ENCODE results near the gene PHAF1.

Gene PHAF1

GRCh38 chr16:67089101-67089500, 20.6 kb upstream of the PHAF1 start:
- Histone ChIP-seq H3K36me3 (ENCODE audit: insufficient read depth, low read length) (peaks cover 25% of the 10 kb centered on the region), H3K4me3 (ENCODE audit: low read length) (no peak overlapping the region), H3K27me3 (ENCODE audit: insufficient read depth, low read length) (no peaks in the 10 kb centered on the region), H2AFZ (ENCODE audit: low read depth, low read length) (no peak overlapping the region), H3K4me1 (ENCODE audit: insufficient read depth, low read length) (no peaks in the 10 kb centered on the region), H3K9me3 (ENCODE audit: low read length) (no peaks in the 10 kb centered on the region)

GRCh38 chr16:67091906-67092566, 17.7 kb upstream of the PHAF1 start:
- Histone ChIP-seq H3K4me1 (ENCODE audit: insufficient read depth, low read length) (no peaks in the 10 kb centered on the region), H3K4me3 (ENCODE audit: low read length) (no peak overlapping the region), H3K9me3 (ENCODE audit: low read length) (no peaks in the 10 kb centered on the region), H3K27me3 (ENCODE audit: insufficient read depth, low read length) (no peaks in the 10 kb centered on the region), H3K36me3 (ENCODE audit: insufficient read depth, low read length) (peaks cover 22% of the 10 kb centered on the region), H2AFZ (ENCODE audit: low read depth, low read length) (no peak overlapping the region)

- no peaks in the 10 kb centered on the region for H3K9me3 ChIP-seq (ENCODE audit: low read length)
- H3K27me3 ChIP-seq (ENCODE audit: insufficient read depth, low read length) = no peaks in the 10 kb centered on the region
- H2AFZ ChIP-seq (ENCODE audit: low read depth, low read length) = no peak overlapping the region
- no peak overlapping the region for H3K4me3 ChIP-seq (ENCODE audit: low read length)
- peaks cover 16% of the 10 kb centered on the region for H3K36me3 ChIP-seq (ENCODE audit: insufficient read depth, low read length)
- no peaks in the 10 kb centered on the region for H3K4me1 ChIP-seq (ENCODE audit: insufficient read depth, low read length)
Measured at GRCh38 chr16:67093098-67093726, 16.5 kb upstream of the PHAF1 start.

GRCh38 chr16:67098599-67098998, 11.1 kb upstream of the PHAF1 start:
- Histone ChIP-seq H3K4me1 (ENCODE audit: insufficient read depth, low read length) (no peaks in the 10 kb centered on the region), H3K36me3 (ENCODE audit: insufficient read depth, low read length) (peaks cover 15% of the 10 kb centered on the region), H3K27me3 (ENCODE audit: insufficient read depth, low read length) (no peaks in the 10 kb centered on the region), H2AFZ (ENCODE audit: low read depth, low read length) (no peak overlapping the region), H3K4me3 (ENCODE audit: low read length) (no peak overlapping the region), H3K9me3 (ENCODE audit: low read length) (no peaks in the 10 kb centered on the region)

GRCh38 chr16:67100569-67101310, 9.0 kb upstream of the PHAF1 start:
- H3K9me3 ChIP-seq (ENCODE audit: low read length) = no peaks in the 10 kb centered on the region
- H2AFZ ChIP-seq (ENCODE audit: low read depth, low read length) = no peak overlapping the region
- H3K27me3 ChIP-seq (ENCODE audit: insufficient read depth, low read length) = no peaks in the 10 kb centered on the region
- no peaks in the 10 kb centered on the region for H3K4me1 ChIP-seq (ENCODE audit: insufficient read depth, low read length)
- H3K4me3 ChIP-seq (ENCODE audit: low read length) = no peak overlapping the region
- H3K36me3 ChIP-seq (ENCODE audit: insufficient read depth, low read length) = peaks cover 12% of the 10 kb centered on the region

- Histone ChIP-seq H3K4me3 (ENCODE audit: low read length) (no peak overlapping the region), H3K27me3 (ENCODE audit: insufficient read depth, low read length) (no peaks in the 10 kb centered on the region), H2AFZ (ENCODE audit: low read depth, low read length) (no peak overlapping the region), H3K4me1 (ENCODE audit: insufficient read depth, low read length) (no peaks in the 10 kb centered on the region), H3K36me3 (ENCODE audit: insufficient read depth, low read length) (peaks cover 12% of the 10 kb centered on the region), H3K9me3 (ENCODE audit: low read length) (no peaks in the 10 kb centered on the region)
Measured at GRCh38 chr16:67101311-67102082, 8.2 kb upstream of the PHAF1 start.

- Histone ChIP-seq H2AFZ (ENCODE audit: low read depth, low read length) (no peak overlapping the region), H3K27me3 (ENCODE audit: insufficient read depth, low read length) (no peaks in the 10 kb centered on the region), H3K4me3 (ENCODE audit: low read length) (no peak overlapping the region), H3K36me3 (ENCODE audit: insufficient read depth, low read length) (peaks cover 4% of the 10 kb centered on the region), H3K9me3 (ENCODE audit: low read length) (no peaks in the 10 kb centered on the region), H3K4me1 (ENCODE audit: insufficient read depth, low read length) (no peaks in the 10 kb centered on the region)
Measured at GRCh38 chr16:67104061-67104460, 5.7 kb upstream of the PHAF1 start.

GRCh38 chr16:67104845-67105244, 4.9 kb upstream of the PHAF1 start:
- H3K4me1 ChIP-seq (ENCODE audit: insufficient read depth, low read length) = no peaks in the 10 kb centered on the region
- no peaks in the 10 kb centered on the region for H3K9me3 ChIP-seq (ENCODE audit: low read length)
- H3K36me3 ChIP-seq (ENCODE audit: insufficient read depth, low read length) = no peaks in the 10 kb centered on the region
- no peak overlapping the region for H2AFZ ChIP-seq (ENCODE audit: low read depth, low read length)
- H3K4me3 ChIP-seq (ENCODE audit: low read length) = no peak overlapping the region
- H3K27me3 ChIP-seq (ENCODE audit: insufficient read depth, low read length) = no peaks in the 10 kb centered on the region

GRCh38 chr16:67105246-67105645, 4.5 kb upstream of the PHAF1 start:
- Histone ChIP-seq H3K27me3 (ENCODE audit: insufficient read depth, low read length) (no peaks in the 10 kb centered on the region), H3K4me3 (ENCODE audit: low read length) (no peak overlapping the region), H3K9me3 (ENCODE audit: low read length) (no peaks in the 10 kb centered on the region), H3K36me3 (ENCODE audit: insufficient read depth, low read length) (no peaks in the 10 kb centered on the region), H2AFZ (ENCODE audit: low read depth, low read length) (no peak overlapping the region), H3K4me1 (ENCODE audit: insufficient read depth, low read length) (peaks cover under 1% of the 10 kb centered on the region)

GRCh38 chr16:67105881-67106280, 3.9 kb upstream of the PHAF1 start:
- Histone ChIP-seq H3K27me3 (ENCODE audit: insufficient read depth, low read length) (no peaks in the 10 kb centered on the region), H3K36me3 (ENCODE audit: insufficient read depth, low read length) (no peaks in the 10 kb centered on the region), H2AFZ (ENCODE audit: low read depth, low read length) (no peak overlapping the region), H3K9me3 (ENCODE audit: low read length) (no peaks in the 10 kb centered on the region), H3K4me1 (ENCODE audit: insufficient read depth, low read length) (peaks cover 7% of the 10 kb centered on the region), H3K4me3 (ENCODE audit: low read length) (no peak overlapping the region)

- Histone ChIP-seq H3K4me1 (ENCODE audit: insufficient read depth, low read length) (peaks cover 10% of the 10 kb centered on the region), H3K36me3 (ENCODE audit: insufficient read depth, low read length) (peaks cover 7% of the 10 kb centered on the region), H2AFZ (ENCODE audit: low read depth, low read length) (no peak overlapping the region), H3K27me3 (ENCODE audit: insufficient read depth, low read length) (no peaks in the 10 kb centered on the region), H3K4me3 (ENCODE audit: low read length) (no peak overlapping the region), H3K9me3 (ENCODE audit: low read length) (no peaks in the 10 kb centered on the region)
Measured at GRCh38 chr16:67108489-67108888, 1.3 kb upstream of the PHAF1 start.

- Histone ChIP-seq H3K36me3 (ENCODE audit: insufficient read depth, low read length) (peaks cover 7% of the 10 kb centered on the region), H2AFZ (ENCODE audit: low read depth, low read length) (peak overlapping the region; percentile 15), H3K4me3 (ENCODE audit: low read length) (peak overlapping the region; percentile 56), H3K27me3 (ENCODE audit: insufficient read depth, low read length) (no peaks in the 10 kb centered on the region), H3K9me3 (ENCODE audit: low read length) (no peaks in the 10 kb centered on the region), H3K4me1 (ENCODE audit: insufficient read depth, low read length) (peaks cover 10% of the 10 kb centered on the region)
Measured at GRCh38 chr16:67108931-67109406, 772 bp upstream of the PHAF1 start.

Measured in neuron (in vitro differentiated cells).